ENCODE measurements around the gene DGCR8.

Gene DGCR8

GRCh38 chr22:20089977-20090729, 10.1 kb downstream of the DGCR8 start:
- peak; percentile 70 for DNase-seq (ENCODE audit: low spot score)

- DNase-seq (ENCODE audit: low spot score): no peak
Observed at GRCh38 chr22:20090730-20091240, 10.7 kb downstream of the DGCR8 start.

- no peak for DNase-seq (ENCODE audit: low spot score)
Observed at GRCh38 chr22:20091690-20092476, 11.8 kb downstream of the DGCR8 start.

GRCh38 chr22:20092477-20092854, 12.4 kb downstream of the DGCR8 start:
- DNase-seq (ENCODE audit: low spot score): no peak

GRCh38 chr22:20093418-20094196, 13.6 kb downstream of the DGCR8 start:
- no peak for DNase-seq (ENCODE audit: low spot score)

- no peak for DNase-seq (ENCODE audit: low spot score)
Observed at GRCh38 chr22:20094197-20094807, 14.3 kb downstream of the DGCR8 start.

- no peak for DNase-seq (ENCODE audit: low spot score)
Observed at GRCh38 chr22:20095521-20095920, 15.5 kb downstream of the DGCR8 start.

- DNase-seq (ENCODE audit: low spot score): no peak
Observed at GRCh38 chr22:20096574-20097420, 16.8 kb downstream of the DGCR8 start.

- no peak for DNase-seq (ENCODE audit: low spot score)
Observed at GRCh38 chr22:20099099-20099711, 19.2 kb downstream of the DGCR8 start.

- DNase-seq (ENCODE audit: low spot score): no peak
Observed at GRCh38 chr22:20101638-20102037, 21.6 kb downstream of the DGCR8 start.

GRCh38 chr22:20102203-20102780, 22.3 kb downstream of the DGCR8 start:
- no peak for DNase-seq (ENCODE audit: low spot score)

- DNase-seq (ENCODE audit: low spot score): no peak
Observed at GRCh38 chr22:20105456-20106204, 25.6 kb downstream of the DGCR8 start.

GRCh38 chr22:20106205-20106848, 26.3 kb downstream of the DGCR8 start:
- no peak for DNase-seq (ENCODE audit: low spot score)

- DNase-seq (ENCODE audit: low spot score): no peak
Observed at GRCh38 chr22:20106849-20107237, 26.8 kb downstream of the DGCR8 start.

- no peak for DNase-seq (ENCODE audit: low spot score)
Observed at GRCh38 chr22:20107471-20107901, 27.4 kb downstream of the DGCR8 start.

GRCh38 chr22:20107951-20108756, 28.1 kb downstream of the DGCR8 start:
- no peak for DNase-seq (ENCODE audit: low spot score)

- no peak for DNase-seq (ENCODE audit: low spot score)
Observed at GRCh38 chr22:20108757-20109230, 28.8 kb downstream of the DGCR8 start.
